Left lobe of liver (tissue), 2 donors: ENCODE data around the gene ZC3H11A. TPM values are rescaled to one million over a fixed set of nuclear protein-coding genes. Genes with fewer than 3 reads are reported as not detected.
"Not testable (repeated sequence)": the region's sequence is repeated elsewhere in the genome, so short reads cannot be mapped to it uniquely, and the experiment has no call there.

Experiments
- ATAC-seq: fragments of 200-7000 bp; cut with Tn5 transposase; one replicate; pipeline ENCODE4 v1.9.1; 2020; ENCODE audit warnings: mild to moderate bottlenecking, moderate library complexity
- DNase-seq: peaks from one replicate; pipeline ENCODE4 v3.0.0-alpha.2; 2020; ENCODE audit warnings: low spot score
- total RNA-seq: library from RNA; stranded (reverse); gene quantifications from one replicate; pipeline ENCODE4 v1.2.1, GENCODE V29; 2021
- donor health status: DM: no; HTN: no; CAD: no; lungs with moderate emphysema.
- donor health status: DM: no; HTN: yes; CAD: no.

Gene ZC3H11A
- total RNA-seq, 1 donor from 2014 or later: 23.7 TPM

DNA sequence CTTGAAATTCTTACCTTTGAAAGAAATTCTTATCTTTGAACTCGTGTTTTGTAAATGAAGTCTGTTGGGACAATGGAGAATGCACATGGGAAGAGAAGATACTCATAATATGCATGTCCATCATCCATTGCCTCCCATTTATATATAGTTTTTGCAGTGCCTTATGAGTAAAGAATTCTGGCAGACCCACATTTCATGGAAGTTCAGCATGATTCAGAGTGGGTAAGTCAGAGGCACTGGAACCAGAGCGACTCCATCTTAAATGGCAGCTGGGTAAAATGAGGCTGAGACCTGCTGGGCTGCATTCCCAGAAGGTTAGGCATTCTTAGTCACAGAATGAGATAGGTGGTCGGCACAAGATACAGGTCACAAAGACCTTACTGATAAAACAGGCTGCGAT lies 16.6 kb upstream of the ZC3H11A start:
- DNase-seq (no peak), ATAC-seq (no peak)

DNA sequence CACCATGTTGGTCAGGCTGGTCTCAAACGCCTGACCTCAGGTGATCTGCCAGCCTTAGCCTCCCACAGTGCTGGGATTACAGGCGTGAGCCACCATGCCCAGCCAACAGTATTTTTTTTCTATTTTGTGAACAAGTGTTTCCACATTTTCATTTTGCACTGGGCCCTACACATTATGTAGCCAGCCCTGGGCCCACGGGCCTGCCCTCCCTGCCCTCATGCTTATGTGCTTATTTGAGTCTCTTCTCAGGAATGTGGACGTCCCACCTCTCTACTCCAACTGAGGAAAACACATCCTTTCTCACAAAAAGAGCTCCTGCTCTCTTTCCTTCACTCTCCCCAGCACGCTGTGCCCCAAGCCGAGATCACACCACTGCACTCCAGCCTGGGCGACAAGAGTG lies 13.5 kb upstream of the ZC3H11A start:
- ATAC-seq: no peak
- DNase-seq: no peak

- DNase-seq: no peak
- no peak for ATAC-seq
Observed at GRCh38 chr1:203789966-203790365, 5.5 kb upstream of the ZC3H11A start.

DNA sequence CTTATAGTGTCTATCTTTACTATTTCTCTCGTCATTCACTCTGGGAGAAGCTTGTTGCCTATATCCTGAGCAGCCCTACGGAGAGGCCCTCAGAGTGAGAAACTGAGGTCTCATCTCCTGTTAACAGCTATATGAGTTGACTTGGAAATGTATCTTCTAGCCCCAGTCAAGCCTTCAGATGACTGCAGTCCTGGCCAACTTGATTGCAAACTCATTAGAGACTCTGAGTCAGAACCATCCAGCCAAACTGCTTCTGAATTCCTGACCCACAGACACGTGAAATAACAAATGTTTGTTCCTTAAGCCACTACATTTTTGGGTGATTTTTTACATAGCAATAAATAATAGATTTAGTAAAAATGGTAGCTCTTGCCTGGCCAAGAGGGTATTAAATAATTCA lies 3.9 kb upstream of the ZC3H11A start:
- DNase-seq: no peak
- no peak for ATAC-seq

DNA sequence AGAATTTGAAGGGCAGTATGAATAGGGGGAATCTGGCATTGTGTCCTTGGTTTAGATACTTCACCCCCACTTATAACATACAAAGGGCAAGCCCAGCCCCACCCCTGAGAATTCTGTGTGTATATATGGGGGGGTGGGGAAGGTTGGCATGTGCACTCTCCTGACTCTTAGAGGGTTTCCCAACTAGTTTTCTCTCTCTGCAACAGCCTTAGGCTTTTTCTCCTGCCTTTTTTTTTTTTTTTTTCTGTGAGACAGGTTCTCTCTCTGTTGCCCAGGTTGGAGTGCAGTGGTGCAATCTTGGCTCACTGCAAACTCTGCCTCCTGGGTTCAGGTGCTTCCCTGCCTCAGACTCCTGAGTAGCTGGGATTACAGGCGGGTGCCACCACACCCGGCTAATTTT lies 2.9 kb upstream of the ZC3H11A start:
- DNase-seq (no peak), ATAC-seq (no peak)

GRCh38 chr1:203793561-203793960 lies 1.9 kb upstream of the ZC3H11A start:
- DNase-seq, ATAC-seq: not testable (repeated sequence)

DNA sequence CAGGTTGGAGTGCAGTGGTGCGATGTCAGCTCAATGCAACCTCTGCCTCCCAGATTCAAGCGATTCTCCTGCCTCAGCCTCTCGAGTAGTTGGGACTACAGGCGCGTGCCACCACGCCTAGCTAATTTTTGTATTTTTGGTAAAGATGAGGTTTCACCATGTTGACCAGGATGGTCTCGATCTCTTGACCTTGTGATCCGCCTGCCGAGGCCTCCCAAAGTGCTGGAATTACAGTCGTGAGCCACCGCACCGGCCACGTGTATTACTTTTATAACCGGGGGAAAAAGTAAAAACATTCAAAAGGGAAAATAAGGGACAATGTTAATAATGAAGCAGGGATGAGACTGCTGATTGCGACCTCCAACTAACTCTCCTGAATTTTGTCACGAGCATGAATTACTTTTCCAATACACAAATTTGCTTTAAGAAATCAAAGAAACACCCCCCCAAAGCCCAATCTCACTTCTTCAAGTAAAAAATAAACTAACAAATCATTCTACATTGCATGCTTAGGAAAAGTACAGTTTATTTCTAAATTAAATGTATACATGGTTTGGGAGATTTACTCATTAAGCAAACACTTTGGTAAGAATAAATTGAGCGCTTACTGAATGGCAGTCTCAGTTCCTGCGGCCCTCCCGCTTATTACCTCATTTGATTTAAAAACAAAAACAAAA lies 521 bp upstream of the ZC3H11A start:
- ATAC-seq (no peak), DNase-seq (no peak)

GRCh38 chr1:203796236-203796605 lies 798 bp downstream of the ZC3H11A start:
- ATAC-seq (peak; percentile 35), DNase-seq (no peak)

DNA sequence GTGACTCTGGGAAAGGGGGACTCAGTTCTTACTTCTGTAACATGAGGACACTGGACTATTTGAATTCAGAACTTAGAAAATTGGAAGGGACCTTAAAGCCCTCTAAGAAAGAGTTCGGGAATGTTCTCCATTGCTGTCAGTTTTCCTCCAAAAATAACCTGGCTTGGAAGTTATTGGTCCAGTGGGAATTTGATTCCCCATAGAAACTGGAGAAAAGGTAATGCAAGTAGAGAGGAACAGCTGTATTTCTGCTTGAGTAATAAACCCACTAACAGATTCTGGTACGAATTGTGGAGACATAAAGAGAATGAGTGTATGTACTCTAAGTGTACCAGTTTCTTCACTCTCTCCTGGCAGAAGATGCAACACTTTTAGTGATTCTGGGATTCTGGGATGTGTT lies 1.8 kb downstream of the ZC3H11A start:
- DNase-seq: no peak
- no peak for ATAC-seq

- ATAC-seq (no peak), DNase-seq (no peak)
Observed at GRCh38 chr1:203797948-203798655, 2.7 kb downstream of the ZC3H11A start.

- no peak for DNase-seq
- ATAC-seq: no peak
Observed at GRCh38 chr1:203799157-203799556, 3.7 kb downstream of the ZC3H11A start.

GRCh38 chr1:203799971-203800370 lies 4.5 kb downstream of the ZC3H11A start:
- ATAC-seq: no peak
- DNase-seq: no peak

DNA sequence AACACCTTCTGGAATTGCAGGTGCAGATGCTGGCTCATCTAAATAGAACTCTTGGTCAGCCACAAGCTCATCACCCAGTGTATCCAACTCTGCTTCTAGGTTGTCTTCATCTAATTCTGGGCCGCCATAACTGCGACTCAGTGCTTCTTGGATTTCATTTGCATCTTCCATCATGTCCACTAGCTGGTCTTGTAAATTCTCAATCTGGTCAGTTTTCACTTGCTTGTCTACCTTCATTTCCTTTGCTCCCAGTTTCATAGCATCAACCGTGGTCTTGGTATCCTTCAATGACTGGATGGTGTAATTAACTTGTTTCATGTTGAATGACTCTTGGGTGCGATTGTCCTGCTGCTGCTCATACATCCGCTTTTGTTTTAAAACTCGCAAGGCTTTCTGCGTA lies 10.3 kb downstream of the ZC3H11A start:
- ATAC-seq: no peak

DNA sequence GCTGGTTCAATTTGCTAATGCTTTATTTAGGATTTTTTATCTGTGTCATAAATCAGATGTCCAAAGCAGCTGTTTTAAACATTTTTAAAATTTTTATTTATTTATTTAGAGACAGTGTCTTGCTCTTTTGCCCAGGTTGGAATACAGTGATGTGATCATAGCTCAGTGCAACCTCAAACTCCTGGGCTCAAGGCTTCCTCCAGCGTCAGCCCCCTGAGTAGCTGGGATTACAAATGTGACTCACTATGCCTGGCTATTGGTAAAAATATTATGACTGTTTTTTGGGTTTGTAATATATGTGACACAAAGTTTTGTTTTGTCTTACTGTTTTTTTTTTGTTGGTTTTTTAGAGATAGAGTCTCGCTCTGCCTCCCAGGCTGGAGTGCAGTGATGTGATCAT lies 11.8 kb downstream of the ZC3H11A start:
- DNase-seq (no peak), ATAC-seq (no peak)

More for the DNA sequence above, 10.3 kb downstream of the ZC3H11A start:
- no peak for DNase-seq

GRCh38 chr1:203813581-203814341 lies 18.3 kb downstream of the ZC3H11A start:
- ATAC-seq (no peak), DNase-seq (no peak)

- no peak for DNase-seq
- ATAC-seq: no peak
Observed at GRCh38 chr1:203818399-203818798, 23.0 kb downstream of the ZC3H11A start.

GRCh38 chr1:203823306-203823705 lies 27.9 kb downstream of the ZC3H11A start:
- ATAC-seq: no peak
- no peak for DNase-seq

- ATAC-seq: no peak
- no peak for DNase-seq
Observed at GRCh38 chr1:203826175-203826574, 30.8 kb downstream of the ZC3H11A start.

GRCh38 chr1:203828002-203828401 lies 32.6 kb downstream of the ZC3H11A start:
- no peak for ATAC-seq
- DNase-seq: no peak

DNA sequence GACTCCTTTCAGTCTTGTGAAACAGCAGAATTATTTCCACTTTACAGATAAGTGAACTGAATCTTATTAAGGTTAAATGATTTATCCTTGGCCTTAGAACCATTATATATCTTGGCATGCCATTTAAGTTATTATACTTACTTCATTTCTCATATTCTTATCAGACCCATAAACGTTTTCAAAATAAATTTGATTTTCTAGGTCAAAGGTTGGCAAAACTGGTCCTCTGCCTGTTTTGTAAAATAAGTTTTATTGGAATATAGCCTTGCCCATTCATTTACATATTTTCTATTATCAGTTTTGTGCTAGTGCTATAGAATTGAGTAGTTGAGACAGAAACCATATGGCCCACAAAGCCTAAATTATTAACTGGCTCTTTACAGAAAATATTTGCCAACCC lies 33.1 kb downstream of the ZC3H11A start:
- ATAC-seq (no peak), DNase-seq (no peak)

GRCh38 chr1:203829247-203829646 lies 33.8 kb downstream of the ZC3H11A start:
- not testable (repeated sequence) for DNase-seq
- ATAC-seq: peak; percentile 41

DNA sequence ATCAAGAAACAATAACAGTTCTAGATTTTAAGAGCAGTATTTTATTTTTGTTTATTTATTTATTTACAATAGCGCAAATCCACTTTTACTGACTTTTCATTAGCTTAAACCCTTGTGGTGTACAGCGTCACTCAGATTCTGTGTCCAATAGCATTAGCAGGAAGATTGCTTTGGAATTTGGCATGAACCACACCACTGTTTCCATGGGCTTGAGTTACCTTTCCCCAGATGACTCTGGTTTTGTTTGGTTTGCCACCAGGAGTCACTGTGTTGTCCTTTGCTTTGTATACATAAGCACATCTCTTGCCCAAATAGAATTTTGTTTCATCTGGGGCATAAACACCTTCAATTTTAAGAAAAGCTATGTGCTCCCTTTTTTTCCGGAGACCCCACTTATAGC lies 40.1 kb downstream of the ZC3H11A start:
- DNase-seq (no peak), ATAC-seq (peak; percentile 61)
